Suprapubic skin (tissue), 4 donors: ENCODE measurements around the gene ITPKB.

Experiments used
- CTCF ChIP-seq, 2 donors: fragments of 200-600 bp in 1 of 2; fragments of 450-650 bp in 1 of 2; sonication (generic) in 1 of 2; IDR thresholded peaks; one replicate each; pipeline ENCODE4 v1.5.1; 2016 to 2019; ENCODE audit warnings: antibody characterized with exemption in 2 of 2, mild to moderate bottlenecking in 1 of 2, moderate library complexity in 1 of 2
- POLR2A ChIP-seq, 2 donors: fragments of 450-650 bp; IDR thresholded peaks; one replicate each; pipeline ENCODE4 v1.6.1; 2017; ENCODE audit warnings: antibody characterized with exemption in 2 of 2, mild to moderate bottlenecking in 2 of 2, moderate library complexity in 2 of 2
- POLR2AphosphoS5 ChIP-seq, 3 donors: sonication (generic); formaldehyde crosslinking; IDR thresholded peaks; one replicate each; pipeline ENCODE4 v1.6.1; 2017; ENCODE audit warnings: antibody characterized with exemption in 3 of 3

DNA sequence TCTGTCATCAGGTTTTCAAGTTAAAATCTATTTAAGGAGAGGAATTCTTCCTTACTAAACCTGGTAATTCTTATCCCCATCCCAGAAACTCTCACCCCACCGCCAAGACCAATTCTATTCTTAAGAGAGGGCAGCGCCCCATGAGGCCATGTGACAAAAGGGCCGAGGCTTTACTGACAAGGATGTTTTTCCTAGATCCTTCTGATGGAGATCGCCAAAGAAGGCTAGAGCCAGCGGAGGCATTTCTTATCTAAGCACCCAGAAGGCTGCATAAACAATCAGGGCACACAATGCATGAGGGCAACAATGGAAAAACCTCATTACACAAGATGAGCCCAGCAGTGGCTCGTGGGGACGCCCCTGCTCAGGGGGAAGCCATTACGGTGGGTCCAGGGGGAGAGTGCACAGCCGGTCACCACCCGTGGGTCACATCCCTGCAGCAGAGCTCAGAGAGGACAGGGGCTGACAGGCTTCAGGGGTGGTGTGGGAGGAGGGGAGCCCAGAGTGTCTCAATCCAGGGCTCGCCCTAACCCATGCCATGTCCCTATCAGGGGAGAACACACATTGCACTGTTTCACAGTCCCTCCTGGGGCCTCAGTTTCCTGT, 88.7 kb downstream of the ITPKB start:
- no peak for TF ChIP-seq CTCF (IDR thresholded peaks at IDR 0.05)
- no peak for TF ChIP-seq POLR2A (IDR thresholded peaks at IDR 0.05)
- TF ChIP-seq POLR2AphosphoS5 (IDR thresholded peaks at IDR 0.05), result no peak
